ENCODE results near the gene TPCN2. TPM values are rescaled to one million over a fixed set of nuclear protein-coding genes. Genes with fewer than 3 reads are reported as not detected.

Gene TPCN2
- total RNA-seq, 6 experiments from 2014 or later = 10.7 to 27.2 (median 15.6) TPM

GRCh38 chr11:69130654-69131053 lies 81.9 kb downstream of the TPCN2 start:
- intact Hi-C loops (cut with DNase I) = no loop called here
- TF ChIP-seq POLR2A (IDR thresholded peaks at IDR 0.05) (no peak), CTCF (IDR thresholded peaks at IDR 0.05) (no peak)
- no CpG with 5 or more reads among the region's 9 CpGs for WGBS (ENCODE audit: insufficient coverage, low coverage, low lambda C conversion rate, missing lambda C conversion rate)
- Histone ChIP-seq H3K36me3 (no peaks in the 10 kb centered on the region), H3K4me3 (no peak overlapping the region), H3K27ac (no peak overlapping the region), H3K27me3 (no peaks in the 10 kb centered on the region), H3K9me3 (no peaks in the 10 kb centered on the region), H3K4me1 (no peaks in the 10 kb centered on the region)
- DNase-seq (no peak), ATAC-seq (no peak)

GRCh38 chr11:69131121-69131566 lies 82.4 kb downstream of the TPCN2 start:
- H3K4me3 ChIP-seq = no peak overlapping the region
- no peaks in the 10 kb centered on the region for H3K36me3 ChIP-seq
- H3K27ac ChIP-seq = no peak overlapping the region
- ATAC-seq = peak; percentile 5 to 29 (median 6)
- WGBS (ENCODE audit: insufficient coverage, low coverage, low lambda C conversion rate, missing lambda C conversion rate) = 67% methylated on average over 6 of the region's 11 CpGs
- no peaks in the 10 kb centered on the region for H3K9me3 ChIP-seq
- H3K27me3 ChIP-seq = no peaks in the 10 kb centered on the region
- TF ChIP-seq CTCF (IDR thresholded peaks at IDR 0.05) (no peak), POLR2A (IDR thresholded peaks at IDR 0.05) (no peak)
- DNase-seq = no peak
- intact Hi-C loops (cut with DNase I) = no loop called here
- no peaks in the 10 kb centered on the region for H3K4me1 ChIP-seq

- ATAC-seq (peak; percentile 93 to 98 (median 94)), DNase-seq (peak; percentile 70 to 79 (median 77))
- Histone ChIP-seq H3K4me3 (no peak overlapping the region), H3K36me3 (no peaks in the 10 kb centered on the region), H3K4me1 (no peaks in the 10 kb centered on the region), H3K27me3 (no peaks in the 10 kb centered on the region), H3K9me3 (no peaks in the 10 kb centered on the region), H3K27ac (no peak overlapping the region)
- intact Hi-C loops (cut with DNase I) = no loop called here
- WGBS (ENCODE audit: insufficient coverage, low coverage, low lambda C conversion rate, missing lambda C conversion rate) = 5% methylated on average over 4 of the region's 15 CpGs
- no peak for TF ChIP-seq POLR2A (IDR thresholded peaks at IDR 0.05)
- TF ChIP-seq CTCF (IDR thresholded peaks at IDR 0.05) = peak; percentile 80 to 95 (median 88)
Measured at GRCh38 chr11:69131644-69132300, 83.0 kb downstream of the TPCN2 start.

- TF ChIP-seq CTCF (IDR thresholded peaks at IDR 0.05) (no peak), POLR2A (IDR thresholded peaks at IDR 0.05) (no peak)
- no peak for DNase-seq
- Histone ChIP-seq H3K4me3 (no peak overlapping the region), H3K9me3 (no peaks in the 10 kb centered on the region), H3K4me1 (no peaks in the 10 kb centered on the region), H3K36me3 (no peaks in the 10 kb centered on the region), H3K27me3 (no peaks in the 10 kb centered on the region), H3K27ac (no peak overlapping the region)
- ATAC-seq = no peak
- intact Hi-C loops (cut with DNase I) = no loop called here
- WGBS (ENCODE audit: insufficient coverage, low coverage, low lambda C conversion rate, missing lambda C conversion rate) = 93% methylated on average over 5 of the region's 7 CpGs
Measured at GRCh38 chr11:69132301-69132670, 83.6 kb downstream of the TPCN2 start.
